Keratinocyte (primary cell): Measurements from ENCODE around the gene MTHFD2L. TPM values are rescaled to one million over a fixed set of nuclear protein-coding genes. Genes with fewer than 3 reads are reported as not detected.

ENCODE experiments used
- DNase-seq: peaks from one replicate; pipeline ENCODE4 v3.0.0-alpha.2; 2011; ENCODE audit warnings: low read depth, missing footprints, low spot score
- FAIRE-seq: peaks from 2 replicates; lab custom pipeline; 2011; peaks lifted over from hg19 to GRCh38; lab: Jason Lieb, UNC
- H2AFZ ChIP-seq: 2 replicates; pipeline ENCODE4 v1.6.0; 2012; ENCODE audit warnings: low read length, control low read depth, inconsistent platforms; ENCODE audit not compliant: control insufficient read depth
- H3K27ac ChIP-seq: 2 replicates; pipeline ENCODE4 v1.5.1; 2011; ENCODE audit warnings: low read length; ENCODE audit not compliant: control insufficient read depth, insufficient read depth
- H3K27me3 ChIP-seq: 3 replicates; pipeline ENCODE4 v1.6.0; 2011; ENCODE audit warnings: low read length; ENCODE audit not compliant: control insufficient read depth, insufficient read depth; ENCODE audit errors: extremely low read depth
- H3K36me3 ChIP-seq, 2 experiments: 2 replicates in 1 of 2; 3 replicates in 1 of 2; pipeline ENCODE4 v1.5.1; 2011; ENCODE audit warnings: low read length in 2 of 2, mild to moderate bottlenecking in 1 of 2; ENCODE audit not compliant: control insufficient read depth in 2 of 2, insufficient read depth in 2 of 2; ENCODE audit errors: extremely low read depth in 1 of 2
- H3K4me1 ChIP-seq: 3 replicates; pipeline ENCODE4 v1.5.1; 2011; ENCODE audit warnings: low read length; ENCODE audit not compliant: control insufficient read depth, insufficient read depth; ENCODE audit errors: extremely low read depth
- H3K4me2 ChIP-seq: 3 replicates; pipeline ENCODE4 v1.6.0; 2011; ENCODE audit warnings: low read depth, low read length; ENCODE audit not compliant: control insufficient read depth, insufficient read depth; ENCODE audit errors: extremely low read depth
- H3K4me3 ChIP-seq, 3 experiments: fragments of 200-600 bp in 1 of 3; sonication (generic) in 1 of 3; 2 replicates in 2 of 3; 3 replicates in 1 of 3; pipeline ENCODE4 v1.5.1; 2011 to 2016; ENCODE audit warnings: low read length in 3 of 3, mild to moderate bottlenecking in 3 of 3, control low read depth in 2 of 3, inconsistent platforms in 1 of 3, low read depth in 1 of 3, mixed read lengths in 1 of 3, mixed run types in 1 of 3, moderate library complexity in 1 of 3; ENCODE audit not compliant: control insufficient read depth in 2 of 3, insufficient read depth in 2 of 3; ENCODE audit errors: extremely low read depth in 1 of 3
- H3K79me2 ChIP-seq: 2 replicates; pipeline ENCODE4 v1.6.0; 2012; ENCODE audit warnings: low read length; ENCODE audit not compliant: control insufficient read depth, insufficient read depth
- H3K9ac ChIP-seq: 3 replicates; pipeline ENCODE4 v1.6.0; 2011; ENCODE audit warnings: low read length; ENCODE audit not compliant: control insufficient read depth, insufficient read depth; ENCODE audit errors: extremely low read depth
- H3K9me1 ChIP-seq: 3 replicates; pipeline ENCODE4 v1.6.0; 2011; ENCODE audit warnings: low read length; ENCODE audit not compliant: control insufficient read depth, insufficient read depth; ENCODE audit errors: extremely low read depth
- H3K9me3 ChIP-seq: 2 replicates; pipeline ENCODE4 v1.5.1; 2012; ENCODE audit warnings: low read depth, low read length; ENCODE audit not compliant: control insufficient read depth
- H4K20me1 ChIP-seq: 3 replicates; pipeline ENCODE4 v1.6.0; 2011; ENCODE audit warnings: low read length; ENCODE audit not compliant: control insufficient read depth, insufficient read depth; ENCODE audit errors: extremely low read depth
- EZH2 ChIP-seq: IDR thresholded peaks from one replicate; pipeline ENCODE4 v1.6.1; 2012; ENCODE audit warnings: inconsistent platforms, mild to moderate bottlenecking, low read length, moderate library complexity
- dilution Hi-C: fragments of 300-500 bp; cut with MboI; formaldehyde crosslinking; loops from one replicate; pipeline ENCODE4 v1.7.0; 2020; ENCODE audit warnings: low sequenced_read_pairs; ENCODE audit not compliant: extremely low pct_ligation_motif_present
- polyA plus RNA-seq, 5 experiments: library from polyadenylated mRNA; depleted of rRNA in 3 of 5; stranded (reverse) in 3 of 5; stranded (forward) in 1 of 5; unstranded in 1 of 5; fragments of >200 nt; gene quantifications; 1 replicate in 1 of 5; 2 replicates in 3 of 5; 3 replicates in 1 of 5; pipeline versions ENCODE4 v1.2.1 to v1.2.3, GENCODE V29; 2011 to 2012; ENCODE audit warnings: missing spikeins in 2 of 5, low read depth in 1 of 5, low replicate concordance in 1 of 5
- TF ChIP-seq, protein P1 (sequence below), 3 experiments: IDR thresholded peaks in 1 of 3; conservative IDR thresholded peaks in 1 of 3; optimal IDR thresholded peaks in 1 of 3; 2 replicates in 2 of 3; 3 replicates in 1 of 3; pipeline versions ENCODE3 to v1.5.1; 2011; ENCODE audit warnings: low read length in 3 of 3, mild to moderate bottlenecking in 3 of 3, moderate library complexity in 2 of 3, control low read depth in 1 of 3, inconsistent platforms in 1 of 3; ENCODE audit not compliant: insufficient read depth in 2 of 3; ENCODE audit errors: extremely low read depth in 1 of 3

The MTHFD2L gene
- polyA plus RNA-seq, 1 donor (not counting 4 experiments of a cell fraction or from before 2014, with no cell fraction given): 30.4 TPM

- Histone ChIP-seq H3K4me3 (peak overlapping the region; percentile 51 to 83 (median 56)), H3K27ac (peak overlapping the region; percentile 94)
- TF ChIP-seq, protein P1, sequence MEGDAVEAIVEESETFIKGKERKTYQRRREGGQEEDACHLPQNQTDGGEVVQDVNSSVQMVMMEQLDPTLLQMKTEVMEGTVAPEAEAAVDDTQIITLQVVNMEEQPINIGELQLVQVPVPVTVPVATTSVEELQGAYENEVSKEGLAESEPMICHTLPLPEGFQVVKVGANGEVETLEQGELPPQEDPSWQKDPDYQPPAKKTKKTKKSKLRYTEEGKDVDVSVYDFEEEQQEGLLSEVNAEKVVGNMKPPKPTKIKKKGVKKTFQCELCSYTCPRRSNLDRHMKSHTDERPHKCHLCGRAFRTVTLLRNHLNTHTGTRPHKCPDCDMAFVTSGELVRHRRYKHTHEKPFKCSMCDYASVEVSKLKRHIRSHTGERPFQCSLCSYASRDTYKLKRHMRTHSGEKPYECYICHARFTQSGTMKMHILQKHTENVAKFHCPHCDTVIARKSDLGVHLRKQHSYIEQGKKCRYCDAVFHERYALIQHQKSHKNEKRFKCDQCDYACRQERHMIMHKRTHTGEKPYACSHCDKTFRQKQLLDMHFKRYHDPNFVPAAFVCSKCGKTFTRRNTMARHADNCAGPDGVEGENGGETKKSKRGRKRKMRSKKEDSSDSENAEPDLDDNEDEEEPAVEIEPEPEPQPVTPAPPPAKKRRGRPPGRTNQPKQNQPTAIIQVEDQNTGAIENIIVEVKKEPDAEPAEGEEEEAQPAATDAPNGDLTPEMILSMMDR (optimal IDR thresholded peaks at IDR 0.05 in 1 of 3, IDR thresholded peaks at IDR 0.05 in 1 of 3, conservative IDR thresholded peaks at IDR 0.05 in 1 of 3; ENCODE audit: extremely low read depth in 1 of 3, insufficient read depth in 2 of 3, low read length in 3 of 3): no peak
- no peak for TF ChIP-seq EZH2
Measured at GRCh38 chr4:74114234-74114633, 43.7 kb upstream of the MTHFD2L start.

DNA sequence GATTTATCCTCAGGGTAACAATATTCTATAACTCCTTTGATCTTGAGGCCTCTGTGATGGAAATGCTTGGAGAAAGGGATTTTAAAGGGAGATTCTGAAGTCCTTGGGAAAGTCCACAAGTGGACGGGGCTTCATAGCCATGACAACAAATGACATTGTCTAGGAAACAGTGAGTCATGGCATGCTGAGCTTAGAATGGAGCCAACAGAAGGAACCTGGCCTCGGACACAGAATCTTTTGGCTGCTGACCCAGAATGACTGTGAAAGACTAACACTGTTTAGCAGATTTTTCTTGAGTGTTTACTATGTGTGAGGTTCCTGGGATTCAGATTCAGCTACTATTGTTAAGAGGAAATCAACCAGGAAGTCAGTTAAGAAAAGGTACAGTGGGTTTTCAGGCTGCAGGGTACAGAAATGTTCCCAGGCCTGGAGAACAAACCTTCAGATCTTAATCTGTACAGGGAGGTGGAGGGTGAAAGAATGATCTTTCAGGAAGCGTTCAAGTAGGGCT, 40.8 kb upstream of the MTHFD2L start:
- H3K9me3 ChIP-seq: no peaks in the 10 kb centered on the region
- H2AFZ ChIP-seq: peak overlapping the region; percentile 12
- H3K4me3 ChIP-seq: peak overlapping the region in 1 of 3 experiments; percentile 34
- H3K27me3 ChIP-seq: no peaks in the 10 kb centered on the region
- peak overlapping the region; percentile 73 for H3K4me2 ChIP-seq
- peaks cover 21% of the 10 kb centered on the region for H3K79me2 ChIP-seq
- TF ChIP-seq EZH2: no peak
- TF ChIP-seq, protein P1 (optimal IDR thresholded peaks at IDR 0.05 in 1 of 3, IDR thresholded peaks at IDR 0.05 in 1 of 3, conservative IDR thresholded peaks at IDR 0.05 in 1 of 3; ENCODE audit: extremely low read depth in 1 of 3, insufficient read depth in 2 of 3, low read length in 3 of 3): no peak
- H3K4me1 ChIP-seq: peaks cover 48% of the 10 kb centered on the region
- H4K20me1 ChIP-seq: no peaks in the 10 kb centered on the region
- H3K9me1 ChIP-seq: no peaks in the 10 kb centered on the region
- peak; percentile 84 for FAIRE-seq
- H3K9ac ChIP-seq: peak overlapping the region; percentile 13
- H3K36me3 ChIP-seq: peaks cover 0 to 11% of the 10 kb centered on the region in 2 experiments
- dilution Hi-C loops: no loop called here
- no peak for DNase-seq
- peak overlapping the region; percentile 60 for H3K27ac ChIP-seq

More at GRCh38 chr4:74114234-74114633, 43.7 kb upstream of the MTHFD2L start:
- peak; percentile 49 for DNase-seq
- dilution Hi-C loops: no loop called here
- peaks cover 0 to 5% of the 10 kb centered on the region in 2 experiments for H3K36me3 ChIP-seq
- H3K79me2 ChIP-seq: peaks cover 21% of the 10 kb centered on the region
- H3K9ac ChIP-seq: peak overlapping the region; percentile 84
- H4K20me1 ChIP-seq: no peaks in the 10 kb centered on the region
- peaks cover 76% of the 10 kb centered on the region for H3K4me1 ChIP-seq
- peak overlapping the region; percentile 73 for H3K4me2 ChIP-seq
- no peaks in the 10 kb centered on the region for H3K9me1 ChIP-seq
- peak overlapping the region; percentile 52 for H2AFZ ChIP-seq
- peak; percentile 75 for FAIRE-seq
- no peaks in the 10 kb centered on the region for H3K27me3 ChIP-seq
- H3K9me3 ChIP-seq: no peaks in the 10 kb centered on the region
